Osteocyte (in vitro differentiated cells): ENCODE results near the gene ZNF667. TPM values are rescaled to one million over a fixed set of nuclear protein-coding genes. Genes with fewer than 3 reads are reported as not detected.

Experiments used
- DNase-seq: peaks from one replicate; pipeline ENCODE4 v3.0.0; 2021; ENCODE audit warnings: mixed read lengths; ENCODE audit not compliant: unreplicated experiment; ENCODE audit errors: extremely low spot score
- H3K27ac Mint-ChIP-seq: one replicate; pipeline ENCODE4 v1.8.0; 2021; ENCODE audit warnings: mild to moderate bottlenecking, mixed read lengths; ENCODE audit not compliant: unreplicated experiment
- H3K27me3 Mint-ChIP-seq: one replicate; pipeline ENCODE4 v1.8.0; 2021; ENCODE audit warnings: mixed read lengths; ENCODE audit not compliant: unreplicated experiment
- H3K36me3 Mint-ChIP-seq: one replicate; pipeline ENCODE4 v1.8.0; 2021; ENCODE audit warnings: mixed read lengths; ENCODE audit not compliant: unreplicated experiment
- H3K4me1 Mint-ChIP-seq: one replicate; pipeline ENCODE4 v1.8.0; 2021; ENCODE audit warnings: mixed read lengths; ENCODE audit not compliant: unreplicated experiment
- H3K4me3 Mint-ChIP-seq: one replicate; pipeline ENCODE4 v1.8.0; 2021; ENCODE audit warnings: mild to moderate bottlenecking, moderate library complexity, mixed read lengths; ENCODE audit not compliant: unreplicated experiment
- H3K9me3 Mint-ChIP-seq: one replicate; pipeline ENCODE4 v1.8.0; 2021; ENCODE audit warnings: mixed read lengths; ENCODE audit not compliant: unreplicated experiment
- long read RNA-seq: library from polyadenylated mRNA; unstranded; transcript quantifications from one replicate; pipeline ENCODE4 v2.0.0, GENCODE V29; 2021
- total RNA-seq: library from RNA; stranded (reverse); gene quantifications from 2 replicates; pipeline ENCODE4 v1.2.1, GENCODE V29; 2021
- TF ChIP-seq, protein P1 (sequence below): fragments of 200-600 bp; sonication (generic); IDR thresholded peaks from 2 replicates; pipeline ENCODE4 v1.5.0; 2021; ENCODE audit warnings: antibody characterized with exemption, mild to moderate bottlenecking, moderate library complexity

The ZNF667 gene
- not detected in 2 replicates for total RNA-seq
- long read RNA-seq = 0 reads

DNA sequence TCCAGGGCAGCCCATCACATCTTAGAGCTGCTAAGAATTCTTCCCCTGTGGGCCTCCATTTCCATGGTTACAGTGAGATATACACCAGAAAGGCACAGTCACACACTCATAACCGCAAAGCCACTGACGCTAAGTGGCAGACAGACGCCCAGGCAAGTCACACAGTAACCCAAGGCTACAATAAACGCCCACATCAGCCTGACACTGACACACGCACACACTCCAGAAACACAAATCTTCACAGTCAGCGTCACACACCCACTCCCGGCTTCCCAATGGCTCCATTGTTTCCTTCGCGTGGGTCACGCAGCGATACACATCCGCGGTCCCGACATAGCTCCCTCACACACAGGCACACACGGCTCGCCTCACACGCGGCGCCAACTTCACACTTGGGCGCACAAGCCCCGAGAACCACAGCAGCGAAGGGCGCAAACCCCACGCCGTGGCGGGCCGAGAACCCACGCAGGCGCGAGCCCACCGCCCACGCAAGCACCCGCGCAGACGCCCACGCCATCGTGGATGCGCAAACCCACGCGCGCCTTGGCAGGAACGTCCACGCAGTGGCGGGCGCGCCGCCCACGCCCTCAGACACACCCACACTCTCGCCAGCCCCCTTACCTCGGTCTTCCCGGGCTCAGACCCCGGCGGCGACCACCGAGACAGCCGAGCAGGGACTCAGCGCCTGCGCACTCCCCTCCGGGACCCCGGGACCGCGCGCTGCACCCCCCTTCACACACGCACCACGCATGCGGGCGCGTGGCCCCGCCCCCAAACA, at the start of gene ZNF667:
Gene ZNF667 (minus strand): TSS at position 695 of the 778 bp plus-strand sequence. CDS start 14,975 bp downstream, outside the sequence.
- Mint-ChIP-seq H3K36me3 (no peaks in the 10 kb centered on the region), H3K9me3 (peaks cover 66% of the 10 kb centered on the region), H3K4me1 (no peaks in the 10 kb centered on the region), H3K4me3 (no peak within 1 kb of the TSS), H3K27me3 (no peaks in the 10 kb centered on the region), H3K27ac (no peak within 1 kb of the TSS)
- DNase-seq = no peak
- TF ChIP-seq, protein P1, sequence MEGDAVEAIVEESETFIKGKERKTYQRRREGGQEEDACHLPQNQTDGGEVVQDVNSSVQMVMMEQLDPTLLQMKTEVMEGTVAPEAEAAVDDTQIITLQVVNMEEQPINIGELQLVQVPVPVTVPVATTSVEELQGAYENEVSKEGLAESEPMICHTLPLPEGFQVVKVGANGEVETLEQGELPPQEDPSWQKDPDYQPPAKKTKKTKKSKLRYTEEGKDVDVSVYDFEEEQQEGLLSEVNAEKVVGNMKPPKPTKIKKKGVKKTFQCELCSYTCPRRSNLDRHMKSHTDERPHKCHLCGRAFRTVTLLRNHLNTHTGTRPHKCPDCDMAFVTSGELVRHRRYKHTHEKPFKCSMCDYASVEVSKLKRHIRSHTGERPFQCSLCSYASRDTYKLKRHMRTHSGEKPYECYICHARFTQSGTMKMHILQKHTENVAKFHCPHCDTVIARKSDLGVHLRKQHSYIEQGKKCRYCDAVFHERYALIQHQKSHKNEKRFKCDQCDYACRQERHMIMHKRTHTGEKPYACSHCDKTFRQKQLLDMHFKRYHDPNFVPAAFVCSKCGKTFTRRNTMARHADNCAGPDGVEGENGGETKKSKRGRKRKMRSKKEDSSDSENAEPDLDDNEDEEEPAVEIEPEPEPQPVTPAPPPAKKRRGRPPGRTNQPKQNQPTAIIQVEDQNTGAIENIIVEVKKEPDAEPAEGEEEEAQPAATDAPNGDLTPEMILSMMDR = no peak

GRCh38 chr19:56525214-56525860, 48.2 kb upstream of the ZNF667 start:
- Mint-ChIP-seq H3K36me3 (peaks cover 2% of the 10 kb centered on the region), H3K4me3 (no peak overlapping the region), H3K9me3 (peaks cover 63% of the 10 kb centered on the region), H3K27me3 (no peaks in the 10 kb centered on the region), H3K27ac (no peak overlapping the region), H3K4me1 (no peaks in the 10 kb centered on the region)
- DNase-seq = no peak
- TF ChIP-seq, protein P1 = no peak

- Mint-ChIP-seq H3K27me3 (no peaks in the 10 kb centered on the region), H3K4me1 (no peaks in the 10 kb centered on the region), H3K9me3 (peaks cover 14% of the 10 kb centered on the region), H3K27ac (no peak overlapping the region), H3K36me3 (no peaks in the 10 kb centered on the region), H3K4me3 (no peak overlapping the region)
- DNase-seq = no peak
- TF ChIP-seq, protein P1 = no peak
Measured at GRCh38 chr19:56508290-56508778, 31.2 kb upstream of the ZNF667 start.

- no peaks in the 10 kb centered on the region for H3K27me3 Mint-ChIP-seq
- H3K27ac Mint-ChIP-seq = no peak within 1 kb of the TSS
- TF ChIP-seq, protein P1 = no peak
- H3K9me3 Mint-ChIP-seq = peaks cover 13% of the 10 kb centered on the region
- H3K4me3 Mint-ChIP-seq = no peak within 1 kb of the TSS
- DNase-seq = no peak
- no peaks in the 10 kb centered on the region for H3K4me1 Mint-ChIP-seq
- H3K36me3 Mint-ChIP-seq = no peaks in the 10 kb centered on the region
Measured at GRCh38 chr19:56507446-56508289, 30.5 kb upstream of the ZNF667 start, which contains the start of gene ZNF471. TSS of gene ZNF471 (plus strand) at chr19:56507855. CDS start at chr19:56511572, 3,717 bp downstream.
